ENCODE data around the gene FAH. TPM values are rescaled to one million over a fixed set of nuclear protein-coding genes. Genes with fewer than 3 reads are reported as not detected.

Gene FAH
- total and polyA plus RNA-seq, 2 experiments from 2014 or later = 16.3 to 20.3 TPM

DNA sequence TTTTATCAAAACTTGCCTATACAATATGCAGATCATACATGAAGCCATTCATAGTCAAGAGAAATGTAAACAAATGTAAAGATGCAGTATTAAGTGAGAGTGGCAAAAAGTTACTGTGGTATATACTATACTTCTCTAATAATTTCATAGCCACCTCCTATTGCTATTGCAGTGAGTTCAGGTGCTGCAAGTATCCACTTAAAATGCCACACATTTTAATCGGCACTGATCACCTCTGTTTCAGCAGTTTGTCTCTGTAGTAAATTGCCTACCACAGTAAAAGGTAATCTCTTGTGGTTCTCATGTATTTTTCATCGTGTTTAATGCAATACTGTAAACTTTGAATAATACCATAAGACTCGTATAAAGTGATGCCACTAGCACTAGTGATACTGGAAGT, 20.4 kb upstream of the FAH start:
- Histone ChIP-seq H3K4me3 (no peak overlapping the region), H3K27ac (ENCODE audit: low read depth) (no peak overlapping the region), H3K27me3 (ENCODE audit: insufficient read depth) (no peaks in the 10 kb centered on the region), H3F3A (replicated peaks; ENCODE audit: low read depth) (no peaks in the 10 kb centered on the region), H3K4me2 (no peak overlapping the region), H4K20me1 (replicated peaks; ENCODE audit: insufficient read depth) (peaks cover 13% of the 10 kb centered on the region; the same call in 1 of the 2 replicates), H3K36me3 (ENCODE audit: insufficient read depth) (peaks cover 7% of the 10 kb centered on the region; the same call in 1 of the 2 replicates), H2AFZ (no peak overlapping the region), H3K9me2 (ENCODE audit: insufficient read depth) (no peaks in the 10 kb centered on the region), H3K79me2 (replicated peaks; ENCODE audit: insufficient read depth) (no peaks in the 10 kb centered on the region), H3K4me1 (ENCODE audit: insufficient read depth) (no peaks in the 10 kb centered on the region)
- DNase-seq (ENCODE audit: low spot score) = no peak
- Mint-ChIP-seq H3K4me1 (no peaks in the 10 kb centered on the region), H3K36me3 (ENCODE audit: low read depth) (peaks cover 18% of the 10 kb centered on the region), H3K27me3 (ENCODE audit: insufficient read depth, low read depth, poor library complexity) (peaks cover 3% of the 10 kb centered on the region), H3K4me3 (no peak overlapping the region), H3K9me3 (no peaks in the 10 kb centered on the region), H3K27ac (no peak overlapping the region)
- no peak for ATAC-seq
- no peak for TF ChIP-seq EZH2phosphoT487 (IDR thresholded peaks at IDR 0.05; ENCODE audit: unreplicated experiment)
- TF ChIP-seq POLR2AphosphoS5 (IDR thresholded peaks at IDR 0.05; ENCODE audit: low read depth) = no peak
- TF ChIP-seq NANOG (IDR thresholded peaks at IDR 0.05; ENCODE audit: borderline replicate concordance) = no peak
- TF ChIP-seq, protein P1, sequence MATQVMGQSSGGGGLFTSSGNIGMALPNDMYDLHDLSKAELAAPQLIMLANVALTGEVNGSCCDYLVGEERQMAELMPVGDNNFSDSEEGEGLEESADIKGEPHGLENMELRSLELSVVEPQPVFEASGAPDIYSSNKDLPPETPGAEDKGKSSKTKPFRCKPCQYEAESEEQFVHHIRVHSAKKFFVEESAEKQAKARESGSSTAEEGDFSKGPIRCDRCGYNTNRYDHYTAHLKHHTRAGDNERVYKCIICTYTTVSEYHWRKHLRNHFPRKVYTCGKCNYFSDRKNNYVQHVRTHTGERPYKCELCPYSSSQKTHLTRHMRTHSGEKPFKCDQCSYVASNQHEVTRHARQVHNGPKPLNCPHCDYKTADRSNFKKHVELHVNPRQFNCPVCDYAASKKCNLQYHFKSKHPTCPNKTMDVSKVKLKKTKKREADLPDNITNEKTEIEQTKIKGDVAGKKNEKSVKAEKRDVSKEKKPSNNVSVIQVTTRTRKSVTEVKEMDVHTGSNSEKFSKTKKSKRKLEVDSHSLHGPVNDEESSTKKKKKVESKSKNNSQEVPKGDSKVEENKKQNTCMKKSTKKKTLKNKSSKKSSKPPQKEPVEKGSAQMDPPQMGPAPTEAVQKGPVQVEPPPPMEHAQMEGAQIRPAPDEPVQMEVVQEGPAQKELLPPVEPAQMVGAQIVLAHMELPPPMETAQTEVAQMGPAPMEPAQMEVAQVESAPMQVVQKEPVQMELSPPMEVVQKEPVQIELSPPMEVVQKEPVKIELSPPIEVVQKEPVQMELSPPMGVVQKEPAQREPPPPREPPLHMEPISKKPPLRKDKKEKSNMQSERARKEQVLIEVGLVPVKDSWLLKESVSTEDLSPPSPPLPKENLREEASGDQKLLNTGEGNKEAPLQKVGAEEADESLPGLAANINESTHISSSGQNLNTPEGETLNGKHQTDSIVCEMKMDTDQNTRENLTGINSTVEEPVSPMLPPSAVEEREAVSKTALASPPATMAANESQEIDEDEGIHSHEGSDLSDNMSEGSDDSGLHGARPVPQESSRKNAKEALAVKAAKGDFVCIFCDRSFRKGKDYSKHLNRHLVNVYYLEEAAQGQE (IDR thresholded peaks at IDR 0.05; ENCODE audit: unreplicated experiment) = no peak
- no peak for TF ChIP-seq JUNB (IDR thresholded peaks at IDR 0.05; ENCODE audit: unreplicated experiment)
- TF ChIP-seq, protein P2, sequence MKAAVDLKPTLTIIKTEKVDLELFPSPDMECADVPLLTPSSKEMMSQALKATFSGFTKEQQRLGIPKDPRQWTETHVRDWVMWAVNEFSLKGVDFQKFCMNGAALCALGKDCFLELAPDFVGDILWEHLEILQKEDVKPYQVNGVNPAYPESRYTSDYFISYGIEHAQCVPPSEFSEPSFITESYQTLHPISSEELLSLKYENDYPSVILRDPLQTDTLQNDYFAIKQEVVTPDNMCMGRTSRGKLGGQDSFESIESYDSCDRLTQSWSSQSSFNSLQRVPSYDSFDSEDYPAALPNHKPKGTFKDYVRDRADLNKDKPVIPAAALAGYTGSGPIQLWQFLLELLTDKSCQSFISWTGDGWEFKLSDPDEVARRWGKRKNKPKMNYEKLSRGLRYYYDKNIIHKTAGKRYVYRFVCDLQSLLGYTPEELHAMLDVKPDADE (IDR thresholded peaks at IDR 0.05) = no peak
- TF ChIP-seq, protein P3, sequence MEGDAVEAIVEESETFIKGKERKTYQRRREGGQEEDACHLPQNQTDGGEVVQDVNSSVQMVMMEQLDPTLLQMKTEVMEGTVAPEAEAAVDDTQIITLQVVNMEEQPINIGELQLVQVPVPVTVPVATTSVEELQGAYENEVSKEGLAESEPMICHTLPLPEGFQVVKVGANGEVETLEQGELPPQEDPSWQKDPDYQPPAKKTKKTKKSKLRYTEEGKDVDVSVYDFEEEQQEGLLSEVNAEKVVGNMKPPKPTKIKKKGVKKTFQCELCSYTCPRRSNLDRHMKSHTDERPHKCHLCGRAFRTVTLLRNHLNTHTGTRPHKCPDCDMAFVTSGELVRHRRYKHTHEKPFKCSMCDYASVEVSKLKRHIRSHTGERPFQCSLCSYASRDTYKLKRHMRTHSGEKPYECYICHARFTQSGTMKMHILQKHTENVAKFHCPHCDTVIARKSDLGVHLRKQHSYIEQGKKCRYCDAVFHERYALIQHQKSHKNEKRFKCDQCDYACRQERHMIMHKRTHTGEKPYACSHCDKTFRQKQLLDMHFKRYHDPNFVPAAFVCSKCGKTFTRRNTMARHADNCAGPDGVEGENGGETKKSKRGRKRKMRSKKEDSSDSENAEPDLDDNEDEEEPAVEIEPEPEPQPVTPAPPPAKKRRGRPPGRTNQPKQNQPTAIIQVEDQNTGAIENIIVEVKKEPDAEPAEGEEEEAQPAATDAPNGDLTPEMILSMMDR (conservative IDR thresholded peaks at IDR 0.05; ENCODE audit: low read depth in 2 of 2) = no peak
- TF ChIP-seq CREB1 (CRISPR knock-in tag; IDR thresholded peaks at IDR 0.05; ENCODE audit: low read depth) = no peak
- TF ChIP-seq ZNF331 (CRISPR knock-in tag; IDR thresholded peaks at IDR 0.05; ENCODE audit: low read depth) = no peak
- no peak for TF ChIP-seq EZH2 (IDR thresholded peaks at IDR 0.05; ENCODE audit: low read depth, unreplicated experiment)
- TF ChIP-seq, protein P4, sequence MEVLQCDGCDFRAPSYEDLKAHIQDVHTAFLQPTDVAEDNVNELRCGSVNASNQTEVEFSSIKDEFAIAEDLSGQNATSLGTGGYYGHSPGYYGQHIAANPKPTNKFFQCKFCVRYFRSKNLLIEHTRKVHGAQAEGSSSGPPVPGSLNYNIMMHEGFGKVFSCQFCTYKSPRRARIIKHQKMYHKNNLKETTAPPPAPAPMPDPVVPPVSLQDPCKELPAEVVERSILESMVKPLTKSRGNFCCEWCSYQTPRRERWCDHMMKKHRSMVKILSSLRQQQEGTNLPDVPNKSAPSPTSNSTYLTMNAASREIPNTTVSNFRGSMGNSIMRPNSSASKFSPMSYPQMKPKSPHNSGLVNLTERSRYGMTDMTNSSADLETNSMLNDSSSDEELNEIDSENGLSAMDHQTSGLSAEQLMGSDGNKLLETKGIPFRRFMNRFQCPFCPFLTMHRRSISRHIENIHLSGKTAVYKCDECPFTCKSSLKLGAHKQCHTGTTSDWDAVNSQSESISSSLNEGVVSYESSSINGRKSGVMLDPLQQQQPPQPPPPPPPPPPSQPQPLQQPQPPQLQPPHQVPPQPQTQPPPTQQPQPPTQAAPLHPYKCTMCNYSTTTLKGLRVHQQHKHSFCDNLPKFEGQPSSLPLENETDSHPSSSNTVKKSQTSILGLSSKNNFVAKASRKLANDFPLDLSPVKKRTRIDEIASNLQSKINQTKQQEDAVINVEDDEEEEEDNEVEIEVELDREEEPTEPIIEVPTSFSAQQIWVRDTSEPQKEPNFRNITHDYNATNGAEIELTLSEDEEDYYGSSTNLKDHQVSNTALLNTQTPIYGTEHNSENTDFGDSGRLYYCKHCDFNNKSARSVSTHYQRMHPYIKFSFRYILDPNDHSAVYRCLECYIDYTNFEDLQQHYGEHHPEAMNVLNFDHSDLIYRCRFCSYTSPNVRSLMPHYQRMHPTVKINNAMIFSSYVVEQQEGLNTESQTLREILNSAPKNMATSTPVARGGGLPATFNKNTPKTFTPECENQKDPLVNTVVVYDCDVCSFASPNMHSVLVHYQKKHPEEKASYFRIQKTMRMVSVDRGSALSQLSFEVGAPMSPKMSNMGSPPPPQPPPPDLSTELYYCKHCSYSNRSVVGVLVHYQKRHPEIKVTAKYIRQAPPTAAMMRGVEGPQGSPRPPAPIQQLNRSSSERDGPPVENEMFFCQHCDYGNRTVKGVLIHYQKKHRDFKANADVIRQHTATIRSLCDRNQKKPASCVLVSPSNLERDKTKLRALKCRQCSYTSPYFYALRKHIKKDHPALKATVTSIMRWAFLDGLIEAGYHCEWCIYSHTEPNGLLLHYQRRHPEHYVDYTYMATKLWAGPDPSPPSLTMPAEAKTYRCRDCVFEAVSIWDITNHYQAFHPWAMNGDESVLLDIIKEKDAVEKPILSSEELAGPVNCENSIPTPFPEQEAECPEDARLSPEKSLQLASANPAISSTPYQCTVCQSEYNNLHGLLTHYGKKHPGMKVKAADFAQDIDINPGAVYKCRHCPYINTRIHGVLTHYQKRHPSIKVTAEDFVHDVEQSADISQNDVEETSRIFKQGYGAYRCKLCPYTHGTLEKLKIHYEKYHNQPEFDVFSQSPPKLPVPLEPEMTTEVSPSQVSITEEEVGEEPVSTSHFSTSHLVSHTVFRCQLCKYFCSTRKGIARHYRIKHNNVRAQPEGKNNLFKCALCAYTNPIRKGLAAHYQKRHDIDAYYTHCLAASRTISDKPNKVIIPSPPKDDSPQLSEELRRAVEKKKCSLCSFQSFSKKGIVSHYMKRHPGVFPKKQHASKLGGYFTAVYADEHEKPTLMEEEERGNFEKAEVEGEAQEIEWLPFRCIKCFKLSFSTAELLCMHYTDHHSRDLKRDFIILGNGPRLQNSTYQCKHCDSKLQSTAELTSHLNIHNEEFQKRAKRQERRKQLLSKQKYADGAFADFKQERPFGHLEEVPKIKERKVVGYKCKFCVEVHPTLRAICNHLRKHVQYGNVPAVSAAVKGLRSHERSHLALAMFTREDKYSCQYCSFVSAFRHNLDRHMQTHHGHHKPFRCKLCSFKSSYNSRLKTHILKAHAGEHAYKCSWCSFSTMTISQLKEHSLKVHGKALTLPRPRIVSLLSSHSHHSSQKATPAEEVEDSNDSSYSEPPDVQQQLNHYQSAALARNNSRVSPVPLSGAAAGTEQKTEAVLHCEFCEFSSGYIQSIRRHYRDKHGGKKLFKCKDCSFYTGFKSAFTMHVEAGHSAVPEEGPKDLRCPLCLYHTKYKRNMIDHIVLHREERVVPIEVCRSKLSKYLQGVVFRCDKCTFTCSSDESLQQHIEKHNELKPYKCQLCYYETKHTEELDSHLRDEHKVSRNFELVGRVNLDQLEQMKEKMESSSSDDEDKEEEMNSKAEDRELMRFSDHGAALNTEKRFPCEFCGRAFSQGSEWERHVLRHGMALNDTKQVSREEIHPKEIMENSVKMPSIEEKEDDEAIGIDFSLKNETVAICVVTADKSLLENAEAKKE (CRISPR knock-in tag; IDR thresholded peaks at IDR 0.05) = no peak
- TF ChIP-seq STAT1 (IDR thresholded peaks at IDR 0.05; ENCODE audit: unreplicated experiment) = no peak
- TF ChIP-seq ZNF114 (CRISPR knock-in tag; IDR thresholded peaks at IDR 0.05) = no peak
